NCI-H510A treated with DMSO at 0.1 percent for 48 hours (cell line): ENCODE results near the gene NUTM2B.
"Not testable (repeated sequence)": the region's sequence is repeated elsewhere in the genome, so short reads cannot be mapped to it uniquely, and the experiment has no call there.

Experiments
- DNase-seq: peaks from one replicate; lab custom pipeline; 2025; lab: John Stamatoyannopoulos, UW

NUTM2B gene

DNA sequence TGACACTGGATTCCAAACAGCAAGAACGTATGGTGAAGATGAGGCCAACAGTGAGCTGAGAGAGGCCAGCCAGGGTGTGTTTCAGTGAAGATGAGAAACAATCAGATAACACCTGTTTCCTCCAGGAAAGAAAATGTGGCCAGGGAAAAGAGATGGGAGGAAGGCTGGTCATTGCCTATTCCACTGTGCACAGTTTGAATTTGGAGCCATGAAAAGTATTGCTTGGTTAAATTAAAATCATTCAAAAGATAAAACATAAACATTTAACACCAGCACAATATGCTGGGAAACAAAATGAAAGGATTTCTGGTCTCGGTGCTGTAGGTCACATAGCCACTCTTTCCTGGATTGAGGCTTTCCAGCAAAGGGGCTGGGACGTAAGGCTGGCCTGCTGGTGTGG lies at the start of gene NUTM2B:
NUTM2B (plus strand) TSS at position 301 of the 400 bp plus-strand sequence. CDS start 383 bp downstream, outside the sequence.
- not testable (repeated sequence) for DNase-seq

DNA sequence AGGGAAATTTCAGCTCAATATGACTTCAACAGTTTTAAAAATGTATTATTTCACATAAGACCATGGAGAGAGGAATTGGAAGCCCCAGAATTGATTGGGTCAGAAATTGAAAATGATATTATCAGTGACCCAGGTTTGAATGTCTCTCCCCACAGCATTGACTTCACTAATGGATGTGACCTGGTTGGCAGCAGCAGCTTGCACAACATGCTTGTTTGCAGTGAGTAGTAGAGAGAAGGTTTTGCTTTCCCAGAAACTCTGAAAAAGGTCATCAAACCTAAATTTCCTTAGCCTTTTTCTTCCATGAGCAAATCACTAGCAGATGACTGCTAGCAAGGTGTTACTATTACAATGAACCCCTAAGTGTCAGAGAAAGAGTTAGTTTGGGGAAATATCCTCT lies 39.7 kb upstream of the NUTM2B start:
- not testable (repeated sequence) for DNase-seq

DNA sequence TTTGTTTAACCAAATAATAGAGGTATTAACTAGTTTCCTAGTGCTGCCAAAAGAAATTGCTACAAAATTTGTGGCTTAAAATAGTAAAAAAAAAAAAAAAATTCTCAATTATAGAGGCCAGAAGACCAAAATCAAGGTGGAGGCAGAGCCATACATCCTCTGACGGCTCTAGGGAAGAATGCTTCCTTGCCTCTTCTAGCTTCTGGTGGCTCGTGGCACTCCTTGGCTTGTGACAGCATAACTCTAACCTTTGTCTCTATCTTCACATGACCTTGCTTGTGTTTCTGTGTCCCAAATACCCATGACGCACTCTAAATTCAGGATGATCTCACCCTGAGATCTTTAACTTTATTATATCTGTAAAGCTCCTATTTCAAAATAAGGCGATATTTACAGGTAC lies 38.3 kb upstream of the NUTM2B start:
- DNase-seq, result not testable (repeated sequence)

DNA sequence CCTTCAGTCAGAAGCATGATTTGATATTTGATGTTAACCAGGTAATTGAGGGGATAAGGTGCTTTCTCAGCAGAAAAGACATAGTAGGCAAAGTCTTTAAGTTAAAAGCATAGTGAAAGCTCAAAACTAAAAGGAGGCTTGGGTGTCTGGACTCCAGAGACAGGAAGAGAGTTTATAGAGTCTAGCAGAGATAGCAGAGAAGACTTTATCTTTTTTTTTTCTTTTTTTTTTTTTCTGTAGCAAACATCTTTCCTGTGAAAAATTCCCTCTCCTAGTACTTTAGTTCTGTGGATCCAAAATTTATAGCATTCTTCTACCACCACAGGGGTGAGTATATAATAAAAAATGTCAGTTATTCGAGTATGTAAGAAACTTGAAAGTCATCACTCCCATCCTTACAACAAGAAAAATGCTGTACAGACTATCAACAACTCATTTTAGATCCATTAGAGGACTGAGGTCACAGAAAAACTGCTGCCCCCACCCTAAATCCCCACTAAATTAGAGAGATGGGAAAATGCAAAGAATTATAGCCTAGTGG lies 33.7 kb upstream of the NUTM2B start:
- not testable (repeated sequence) for DNase-seq

GRCh38 chr10:79674878-79675277 lies 28.1 kb upstream of the NUTM2B start:
- not testable (repeated sequence) for DNase-seq

GRCh38 chr10:79683026-79683883 lies 19.8 kb upstream of the NUTM2B start:
- not testable (repeated sequence) for DNase-seq

DNA sequence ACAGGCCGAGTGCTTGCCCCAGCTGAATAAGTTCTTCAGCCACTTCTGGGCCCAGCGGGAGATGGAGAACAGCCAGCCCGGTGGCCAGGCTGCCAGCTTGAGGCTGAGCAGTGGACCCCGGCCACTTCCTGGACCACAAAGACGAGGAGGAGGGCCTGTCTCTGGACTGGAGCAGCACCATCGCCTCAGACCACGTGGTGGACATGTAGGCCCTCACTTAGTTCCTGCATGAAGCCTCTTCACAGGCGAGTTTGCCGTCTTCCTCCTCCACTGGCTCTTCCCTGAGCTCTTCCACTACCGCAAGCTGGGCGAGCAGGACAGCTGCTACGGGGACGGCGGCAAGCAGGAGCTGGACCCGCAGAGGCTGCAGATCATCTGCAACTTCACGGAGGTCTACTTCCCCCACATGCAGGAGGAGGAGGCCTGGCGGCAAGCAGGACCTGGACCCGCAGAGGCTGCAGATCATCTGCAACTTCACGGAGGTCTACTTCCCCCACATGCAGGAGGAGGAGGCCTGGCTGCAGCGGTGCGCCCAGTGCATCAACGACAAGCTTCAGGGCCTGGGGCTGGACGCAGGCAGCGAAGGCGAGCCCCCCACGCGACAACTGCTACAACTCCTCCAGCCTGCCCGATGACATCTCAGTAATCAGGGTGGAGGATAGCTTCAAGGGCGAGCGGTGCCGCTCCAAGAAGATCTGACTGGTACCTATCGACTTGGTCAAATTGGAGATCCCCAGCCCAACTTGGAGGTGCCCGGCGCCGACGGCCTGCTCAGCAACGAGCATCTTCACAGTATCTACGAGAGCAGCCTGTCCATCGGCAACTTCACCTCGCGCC lies 18.9 kb upstream of the NUTM2B start:
- not testable (repeated sequence) for DNase-seq

DNA sequence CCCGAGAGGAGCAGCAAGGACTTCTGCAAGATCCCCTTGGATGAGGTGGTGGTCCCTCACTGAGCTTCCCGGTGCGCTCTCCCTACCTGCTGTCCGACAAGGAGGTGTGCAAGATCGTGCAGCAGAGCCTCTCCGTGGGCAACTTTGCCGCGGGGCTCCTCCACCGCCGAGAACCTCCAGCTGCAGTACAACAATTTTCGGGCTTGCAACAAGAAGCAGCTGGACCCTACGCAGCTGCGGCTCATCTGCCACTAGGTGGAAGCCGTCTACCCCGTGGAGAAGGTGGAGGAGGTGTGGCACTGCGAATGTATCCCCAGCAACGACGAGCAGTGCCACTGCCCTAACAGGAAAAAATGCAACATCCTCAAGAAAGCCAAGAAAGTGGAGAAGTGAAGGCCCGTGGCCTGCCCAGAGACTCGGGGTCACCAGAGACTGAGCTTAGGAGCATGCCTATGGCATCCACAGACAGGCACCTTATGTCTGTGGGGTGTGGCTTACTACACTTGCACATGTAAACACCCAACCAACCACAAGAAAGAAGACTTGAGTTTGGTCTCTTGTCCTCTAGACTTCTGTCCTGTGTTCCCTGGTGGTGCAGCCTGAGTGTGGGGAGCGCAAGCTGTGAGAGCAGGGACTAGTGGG lies 17.9 kb upstream of the NUTM2B start:
- DNase-seq, result peak; percentile 1

GRCh38 chr10:79686595-79686994 lies 16.4 kb upstream of the NUTM2B start:
- DNase-seq, result not testable (repeated sequence)

DNA sequence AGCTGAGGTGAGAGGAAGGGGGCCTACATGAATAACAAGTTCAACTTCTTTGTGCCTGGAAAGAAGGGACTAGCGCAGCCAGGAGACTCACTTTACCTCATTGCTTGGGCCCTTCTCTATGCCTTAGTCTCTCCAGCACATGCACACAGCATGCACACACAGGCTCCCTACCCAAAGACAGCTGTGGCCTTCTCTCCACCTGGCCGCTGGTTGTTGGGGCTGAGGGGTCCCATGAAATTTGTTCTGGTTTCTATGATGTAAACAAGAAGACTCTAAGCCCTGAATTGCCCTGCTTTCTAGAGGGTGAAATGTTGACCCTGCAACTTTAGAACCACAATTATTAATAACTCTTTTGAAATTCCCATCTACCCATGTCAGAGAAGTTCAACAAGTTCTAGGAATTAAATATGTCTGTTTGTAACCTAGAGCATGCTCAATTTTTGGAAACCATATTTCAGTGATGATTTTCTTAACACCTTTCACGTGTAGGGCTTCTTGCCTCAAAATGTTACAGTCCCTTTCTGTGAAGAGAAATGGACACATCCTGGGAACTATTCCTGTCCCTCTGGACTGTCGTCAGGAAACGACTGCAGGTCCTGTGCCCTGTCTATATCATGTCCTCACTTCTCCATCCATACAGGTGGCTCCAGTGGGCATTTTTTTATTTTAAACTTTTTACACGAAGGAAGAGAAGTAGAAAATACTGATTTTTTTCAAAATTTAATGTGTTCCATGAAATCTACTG lies 15.4 kb upstream of the NUTM2B start:
- DNase-seq, result not testable (repeated sequence)

GRCh38 chr10:79688798-79689197 lies 14.2 kb upstream of the NUTM2B start:
- DNase-seq, result not testable (repeated sequence)

- DNase-seq, result not testable (repeated sequence)
Measured at GRCh38 chr10:79696596-79696995, 6.4 kb upstream of the NUTM2B start.

DNA sequence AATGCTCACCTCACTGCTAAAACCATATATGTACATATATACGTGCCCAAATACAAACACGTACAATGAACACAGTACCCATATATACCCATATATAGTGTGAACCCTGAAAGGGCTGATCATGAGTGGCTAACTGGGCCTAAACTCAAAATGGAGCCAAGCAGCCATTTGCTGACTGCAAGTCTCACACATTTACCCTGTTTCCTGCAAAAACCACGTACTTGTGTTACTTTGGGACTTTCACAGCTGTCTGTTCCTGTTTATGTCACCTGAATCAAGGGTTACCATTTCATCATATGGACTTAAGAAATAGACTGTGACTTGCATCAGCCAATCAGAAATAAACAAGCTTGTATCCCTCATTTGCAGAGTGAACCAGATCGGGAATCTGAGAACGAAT lies 5.9 kb upstream of the NUTM2B start:
- DNase-seq, result not testable (repeated sequence)

DNA sequence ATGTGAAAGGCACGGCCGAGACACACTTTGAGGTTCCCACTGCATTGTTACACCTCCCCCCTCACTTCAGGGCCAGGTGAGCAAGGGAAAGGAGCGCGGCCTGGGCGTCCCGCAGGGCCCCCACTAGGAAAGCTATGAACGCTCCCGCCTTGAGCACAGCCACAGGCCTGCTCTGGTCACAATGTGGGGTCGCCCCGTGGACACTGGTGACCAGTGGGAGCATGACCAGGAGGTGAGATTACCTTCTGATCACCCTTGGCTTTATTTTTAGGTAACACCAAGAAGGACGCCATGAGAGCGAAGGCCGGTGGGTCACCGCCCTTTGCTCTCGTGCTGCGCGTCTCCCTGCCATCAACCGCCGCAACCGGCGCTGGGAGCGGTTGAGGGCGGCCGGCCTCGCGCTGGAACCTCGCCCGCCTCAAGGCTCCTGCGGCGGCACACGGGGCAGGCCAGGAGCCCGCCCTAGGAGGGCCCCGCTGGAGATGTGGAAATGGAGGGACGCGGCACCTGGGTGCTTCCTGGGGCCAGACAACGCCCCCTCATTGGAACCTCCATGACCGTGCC lies 2.6 kb upstream of the NUTM2B start:
- not testable (repeated sequence) for DNase-seq

DNA sequence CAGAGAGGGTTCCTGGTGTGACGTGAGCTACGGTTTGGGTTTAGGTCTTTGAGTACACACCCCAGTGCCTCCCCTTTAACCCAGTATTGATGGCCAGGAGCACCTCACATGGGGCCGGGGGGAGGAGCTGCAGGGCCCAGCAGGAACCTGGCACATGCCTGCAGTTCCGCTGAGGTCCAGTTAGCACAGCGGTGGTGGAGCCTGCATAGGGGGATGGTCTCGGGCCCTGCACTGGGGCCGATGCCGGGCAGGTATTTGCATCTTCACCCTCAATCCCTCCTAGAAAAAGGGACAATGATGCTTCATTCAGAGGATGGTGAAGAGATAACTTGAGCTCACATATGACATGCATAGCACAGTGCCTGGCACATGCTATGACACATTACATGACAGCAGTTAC lies 4.0 kb downstream of the NUTM2B start:
- DNase-seq, result not testable (repeated sequence)

GRCh38 chr10:79714976-79715375 lies 11.9 kb downstream of the NUTM2B start:
- DNase-seq, result not testable (repeated sequence)

- DNase-seq, result not testable (repeated sequence)
Measured at GRCh38 chr10:79716917-79717579, 14.0 kb downstream of the NUTM2B start.

- DNase-seq, result not testable (repeated sequence)
Measured at GRCh38 chr10:79720000-79720399, 17.0 kb downstream of the NUTM2B start.

- not testable (repeated sequence) for DNase-seq
Measured at GRCh38 chr10:79726620-79727019, 23.6 kb downstream of the NUTM2B start.

GRCh38 chr10:79744844-79745243 lies 41.8 kb downstream of the NUTM2B start:
- DNase-seq, result not testable (repeated sequence)
